Stimulated activated naive B cell treated with anti-CD40 and anti-IgM and Interleukin-4, amounts not matched to agents 10 μg/mL and 1 μg/mL and 100 μg/mL, for 72 hours (primary cell): ENCODE results near the gene RNF26.

Source experiments
- ATAC-seq, 2 donors: fragments of 150-1000 bp; cut with Tn5 transposase; replicated peaks; 2 replicates each; pipeline ENCODE4 v1.10.0; 2021; ENCODE audit warnings: moderate library complexity in 1 of 2
- DNase-seq: peaks from one replicate; pipeline ENCODE4 v3.0.0; 2021
- H3K27ac Mint-ChIP-seq: one replicate; pipeline ENCODE4 v1.8.0; 2022; ENCODE audit warnings: mild to moderate bottlenecking, mixed read lengths
- H3K27me3 Mint-ChIP-seq, 2 donors: one replicate each; pipeline ENCODE4 v1.8.0; 2022; ENCODE audit warnings: mixed read lengths in 2 of 2
- H3K36me3 Mint-ChIP-seq, 2 donors: one replicate each; pipeline ENCODE4 v1.8.0; 2022; ENCODE audit warnings: mixed read lengths in 2 of 2, mild to moderate bottlenecking in 1 of 2
- H3K4me1 Mint-ChIP-seq, 2 donors: one replicate each; pipeline ENCODE4 v1.8.0; 2022; ENCODE audit warnings: mixed read lengths in 2 of 2, mild to moderate bottlenecking in 1 of 2
- H3K4me3 Mint-ChIP-seq, 2 donors: one replicate each; pipeline ENCODE4 v1.8.0; 2022; ENCODE audit warnings: mild to moderate bottlenecking in 2 of 2, mixed read lengths in 2 of 2, moderate library complexity in 1 of 2
- H3K9me3 Mint-ChIP-seq, 2 donors: one replicate each; pipeline ENCODE4 v1.8.0; 2022; ENCODE audit warnings: mixed read lengths in 2 of 2, mild to moderate bottlenecking in 1 of 2

Gene RNF26

GRCh38 chr11:119345685-119346084 is 11.4 kb downstream of the RNF26 start:
- peaks cover 8 to 12% of the 10 kb centered on the region in 2 donors for H3K4me1 Mint-ChIP-seq
- peaks cover 62 to 83% of the 10 kb centered on the region in 2 donors for H3K27me3 Mint-ChIP-seq
- no peak overlapping the region for H3K27ac Mint-ChIP-seq
- H3K36me3 Mint-ChIP-seq = no peaks in the 10 kb centered on the region
- DNase-seq = no peak
- ATAC-seq = no peak
- H3K4me3 Mint-ChIP-seq = no peak overlapping the region
- no peaks in the 10 kb centered on the region for H3K9me3 Mint-ChIP-seq

- Mint-ChIP-seq H3K4me1 (peaks cover 0 to 3% of the 10 kb centered on the region in 2 donors), H3K4me3 (no peak within 1 kb of the TSS), H3K36me3 (no peaks in the 10 kb centered on the region), H3K9me3 (no peaks in the 10 kb centered on the region), H3K27ac (no peak within 1 kb of the TSS), H3K27me3 (peaks cover 63 to 83% of the 10 kb centered on the region in 2 donors)
- ATAC-seq (no peak), DNase-seq (no peak)
Measured at GRCh38 chr11:119346605-119347004, 12.3 kb downstream of the RNF26 start, which contains the start of gene MFRP. Gene MFRP, minus strand, starts transcription at chr11:119346705. Its CDS starts 192 bp downstream, at chr11:119346513.

GRCh38 chr11:119347242-119347641 is 12.9 kb downstream of the RNF26 start:
- no peak for ATAC-seq
- H3K9me3 Mint-ChIP-seq = no peaks in the 10 kb centered on the region

GRCh38 chr11:119347940-119348605 is 13.7 kb downstream of the RNF26 start:
- H3K9me3 Mint-ChIP-seq = no peaks in the 10 kb centered on the region
- no peak overlapping the region for H3K4me3 Mint-ChIP-seq
- ATAC-seq = no peak
- no peak overlapping the region for H3K27ac Mint-ChIP-seq
- DNase-seq = no peak
- peaks cover 63 to 83% of the 10 kb centered on the region in 2 donors for H3K27me3 Mint-ChIP-seq
- no peaks in the 10 kb centered on the region for H3K36me3 Mint-ChIP-seq
- no peaks in the 10 kb centered on the region for H3K4me1 Mint-ChIP-seq

More at GRCh38 chr11:119347242-119347641, 12.9 kb downstream of the RNF26 start:
- Mint-ChIP-seq H3K27me3 (peaks cover 64 to 84% of the 10 kb centered on the region in 2 donors), H3K4me3 (no peak overlapping the region), H3K4me1 (no peaks in the 10 kb centered on the region), H3K36me3 (no peaks in the 10 kb centered on the region), H3K27ac (no peak overlapping the region)
- no peak for DNase-seq

- DNase-seq = no peak
- H3K4me3 Mint-ChIP-seq = no peak overlapping the region
- H3K27me3 Mint-ChIP-seq = peaks cover 48 to 82% of the 10 kb centered on the region in 2 donors
- ATAC-seq = no peak
- no peak overlapping the region for H3K27ac Mint-ChIP-seq
- H3K9me3 Mint-ChIP-seq = no peaks in the 10 kb centered on the region
- H3K4me1 Mint-ChIP-seq = no peaks in the 10 kb centered on the region
- no peaks in the 10 kb centered on the region for H3K36me3 Mint-ChIP-seq
Measured at GRCh38 chr11:119350302-119350701, 16.0 kb downstream of the RNF26 start.

GRCh38 chr11:119351232-119351631 is 16.9 kb downstream of the RNF26 start:
- no peak overlapping the region for H3K4me3 Mint-ChIP-seq
- peaks cover 47 to 82% of the 10 kb centered on the region in 2 donors for H3K27me3 Mint-ChIP-seq
- no peaks in the 10 kb centered on the region for H3K9me3 Mint-ChIP-seq
- H3K4me1 Mint-ChIP-seq = peaks cover 1 to 3% of the 10 kb centered on the region in 2 donors
- no peaks in the 10 kb centered on the region for H3K36me3 Mint-ChIP-seq
- DNase-seq (no peak), ATAC-seq (no peak)
- H3K27ac Mint-ChIP-seq = peak overlapping the region; percentile 38

- DNase-seq = no peak
- ATAC-seq = no peak
- Mint-ChIP-seq H3K4me1 (peaks cover 11 to 17% of the 10 kb centered on the region in 2 donors), H3K9me3 (no peaks in the 10 kb centered on the region), H3K36me3 (no peaks in the 10 kb centered on the region), H3K4me3 (no peak overlapping the region), H3K27ac (no peak overlapping the region), H3K27me3 (peaks cover 47 to 81% of the 10 kb centered on the region in 2 donors)
Measured at GRCh38 chr11:119352857-119353260, 18.5 kb downstream of the RNF26 start.

GRCh38 chr11:119355091-119355843 is 20.9 kb downstream of the RNF26 start:
- Mint-ChIP-seq H3K4me1 (peaks cover 18 to 38% of the 10 kb centered on the region in 2 donors), H3K27me3 (peaks cover 47 to 69% of the 10 kb centered on the region in 2 donors), H3K36me3 (no peaks in the 10 kb centered on the region), H3K27ac (no peak overlapping the region), H3K9me3 (no peaks in the 10 kb centered on the region), H3K4me3 (peak overlapping the region; percentile 14 to 21)
- ATAC-seq = no peak
- no peak for DNase-seq

GRCh38 chr11:119356349-119357031 is 22.2 kb downstream of the RNF26 start:
- peaks cover 20 to 38% of the 10 kb centered on the region in 2 donors for H3K4me1 Mint-ChIP-seq
- peak; percentile 44 for DNase-seq
- H3K4me3 Mint-ChIP-seq = peak overlapping the region; percentile 85 to 88
- H3K36me3 Mint-ChIP-seq = no peaks in the 10 kb centered on the region
- peaks cover 39 to 57% of the 10 kb centered on the region in 2 donors for H3K27me3 Mint-ChIP-seq
- ATAC-seq = peak; percentile 77 to 83
- no peaks in the 10 kb centered on the region for H3K9me3 Mint-ChIP-seq
- H3K27ac Mint-ChIP-seq = peak overlapping the region; percentile 65

GRCh38 chr11:119357074-119357473 is 22.7 kb downstream of the RNF26 start:
- Mint-ChIP-seq H3K4me1 (peaks cover 22 to 38% of the 10 kb centered on the region in 2 donors), H3K36me3 (no peaks in the 10 kb centered on the region), H3K27me3 (peaks cover 36 to 53% of the 10 kb centered on the region in 2 donors), H3K9me3 (no peaks in the 10 kb centered on the region), H3K27ac (no peak overlapping the region), H3K4me3 (peak overlapping the region; percentile 69 to 85)
- no peak for ATAC-seq
- no peak for DNase-seq

- no peak overlapping the region for H3K27ac Mint-ChIP-seq
- no peak overlapping the region for H3K4me3 Mint-ChIP-seq
- peaks cover 31 to 50% of the 10 kb centered on the region in 2 donors for H3K4me1 Mint-ChIP-seq
- H3K9me3 Mint-ChIP-seq = peaks cover 0 to 2% of the 10 kb centered on the region in 2 donors
- H3K27me3 Mint-ChIP-seq = peaks cover 45 to 49% of the 10 kb centered on the region in 2 donors
- DNase-seq (no peak), ATAC-seq (peak; percentile 45 to 51)
- H3K36me3 Mint-ChIP-seq = peaks cover 0 to 2% of the 10 kb centered on the region in 2 donors
Measured at GRCh38 chr11:119359365-119360214, 25.3 kb downstream of the RNF26 start.

- DNase-seq (no peak), ATAC-seq (peak; percentile 28 to 64)
- Mint-ChIP-seq H3K27me3 (peaks cover 46 to 52% of the 10 kb centered on the region in 2 donors), H3K27ac (no peak overlapping the region), H3K4me3 (no peak overlapping the region), H3K36me3 (peaks cover 0 to 6% of the 10 kb centered on the region in 2 donors), H3K4me1 (peaks cover 32 to 51% of the 10 kb centered on the region in 2 donors), H3K9me3 (peaks cover 0 to 2% of the 10 kb centered on the region in 2 donors)
Measured at GRCh38 chr11:119361056-119361787, 26.9 kb downstream of the RNF26 start.
